Measurements from ENCODE around the gene PPM1N.
"Not testable (repeated sequence)": the region's sequence is repeated elsewhere in the genome, so short reads cannot be mapped to it uniquely, and the experiment has no call there.

The PPM1N gene

DNA sequence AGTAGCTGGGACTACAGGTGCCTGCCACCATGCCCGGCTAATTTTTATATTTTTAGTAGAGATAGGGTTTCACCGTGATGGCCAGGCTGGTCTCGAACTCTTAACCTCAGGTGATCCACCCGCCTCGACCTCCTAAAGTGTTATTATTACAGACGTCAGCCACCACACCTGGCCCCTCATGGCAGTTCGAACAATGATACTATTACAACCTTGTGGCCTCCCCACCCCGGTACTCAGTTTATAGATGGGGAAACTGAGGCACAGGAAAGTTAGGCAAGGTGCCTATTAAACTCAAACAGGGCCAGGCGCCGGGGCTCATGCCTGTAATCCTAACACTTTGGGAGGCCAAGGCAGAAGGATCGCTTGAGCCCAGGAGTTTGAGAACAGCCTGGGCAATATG is 12.1 kb downstream of the PPM1N start:
- DNase-seq, result not testable (repeated sequence)

DNA sequence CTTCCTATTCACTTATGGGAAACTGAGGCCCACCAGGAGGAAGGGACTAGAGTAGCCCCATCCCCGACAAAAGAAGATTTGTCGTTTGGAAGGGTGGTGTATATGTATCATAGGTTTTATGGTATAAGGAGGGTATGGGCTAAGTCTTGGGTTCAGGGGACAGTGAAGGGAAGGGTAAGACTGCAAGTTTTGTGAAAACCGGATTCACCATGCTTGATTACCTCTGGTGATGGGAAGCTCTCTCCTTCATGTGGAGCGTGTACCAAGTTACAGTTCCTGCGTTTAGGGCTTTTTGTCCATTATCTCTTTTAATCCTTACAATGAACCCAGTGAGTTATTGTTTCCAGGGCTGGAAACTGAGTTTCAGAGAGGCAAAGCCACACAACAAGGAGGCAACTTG is 12.8 kb downstream of the PPM1N start:
- DNase-seq, result no peak

DNA sequence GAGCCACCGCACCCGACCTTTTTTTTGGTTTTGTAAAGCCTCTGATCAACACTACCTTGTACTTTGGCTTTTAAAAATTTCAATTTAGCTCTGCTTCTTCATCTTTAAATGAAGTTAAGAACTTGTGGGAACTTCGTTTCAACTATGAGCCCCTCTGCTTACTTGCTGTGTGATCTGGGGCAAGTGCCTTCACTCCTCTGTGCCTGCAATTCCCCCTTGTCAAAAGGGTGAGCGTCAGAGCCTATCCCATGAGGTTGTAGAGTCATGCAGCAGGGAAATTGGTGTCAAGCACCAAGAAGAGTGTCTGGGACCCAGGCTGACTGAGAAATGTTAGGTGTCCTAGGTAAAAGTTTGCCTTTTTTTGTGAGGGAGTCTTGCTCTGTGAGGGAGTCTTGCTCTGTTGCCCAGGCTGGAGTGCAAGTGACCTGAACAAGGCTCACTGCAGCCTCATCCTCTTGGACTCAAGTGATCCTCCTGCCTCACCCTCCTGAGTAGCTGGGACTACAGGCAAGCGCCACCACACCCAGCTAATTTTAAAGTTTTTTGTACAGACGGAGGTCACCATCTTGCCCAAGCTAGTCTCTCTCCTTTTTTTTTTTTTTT is 14.7 kb downstream of the PPM1N start:
- DNase-seq, result no peak

DNA sequence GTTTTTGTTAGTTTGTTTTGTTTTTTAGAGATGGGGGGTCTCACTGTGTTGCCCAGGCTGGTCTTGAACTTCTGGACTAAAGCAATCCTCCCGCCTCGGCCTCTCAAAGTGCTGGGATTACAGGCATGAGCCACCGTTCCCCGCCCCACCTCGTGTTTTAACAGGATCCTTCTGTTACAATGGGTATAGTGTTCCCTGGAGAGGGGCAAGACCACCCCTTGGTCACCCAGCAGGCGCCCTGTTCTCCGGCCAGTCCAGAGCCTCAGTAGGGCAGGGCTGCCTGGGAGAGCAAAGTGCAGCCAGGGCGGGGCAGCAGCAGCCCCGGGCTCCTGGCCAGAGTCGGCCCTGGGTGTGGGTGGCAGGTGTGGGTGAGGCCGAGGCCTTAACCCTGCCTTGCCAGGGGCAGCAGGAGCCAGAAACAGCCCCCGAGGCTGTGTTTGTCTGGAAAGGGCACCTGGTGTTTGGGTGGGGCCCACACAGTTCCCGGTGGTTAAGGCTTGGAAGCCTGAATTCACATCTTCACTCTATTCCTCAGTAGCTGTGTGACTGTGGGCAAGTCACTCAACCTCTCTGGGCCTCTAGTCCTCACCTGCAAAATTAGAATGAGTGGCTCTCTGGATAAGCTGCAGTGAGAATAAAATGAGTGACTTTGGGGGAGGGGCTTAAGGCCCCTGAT is 16.3 kb downstream of the PPM1N start:
- no peak for DNase-seq

DNA sequence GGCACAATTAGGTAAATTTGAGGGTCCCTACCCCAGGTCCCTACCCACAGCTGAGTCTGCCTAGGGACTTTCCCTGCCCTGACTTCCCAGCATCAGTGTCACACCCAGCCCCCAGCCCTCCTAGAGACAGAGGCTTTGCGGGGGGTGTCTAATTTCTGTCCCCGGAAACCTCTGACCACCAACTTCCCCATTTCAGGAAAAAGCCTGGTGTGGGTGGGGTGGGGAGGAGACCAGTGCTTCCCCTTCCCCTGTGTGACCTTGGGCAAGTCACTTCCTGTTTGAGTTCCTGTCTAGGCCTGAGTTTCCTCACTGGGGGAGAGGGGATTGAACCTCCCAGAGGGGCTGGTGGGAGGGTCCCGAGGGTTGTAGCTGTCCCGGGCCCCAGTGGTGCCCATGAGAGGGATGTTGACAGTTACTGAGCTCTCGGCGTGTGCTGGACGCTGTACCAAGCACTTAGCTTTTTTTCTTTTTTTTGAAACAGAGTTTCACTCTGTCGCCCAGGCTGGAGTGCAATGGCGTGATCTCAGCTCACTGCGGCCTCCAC is 16.9 kb downstream of the PPM1N start:
- DNase-seq, result peak in 6 of 14 donors; percentile 21 to 55 (median 41)

DNA sequence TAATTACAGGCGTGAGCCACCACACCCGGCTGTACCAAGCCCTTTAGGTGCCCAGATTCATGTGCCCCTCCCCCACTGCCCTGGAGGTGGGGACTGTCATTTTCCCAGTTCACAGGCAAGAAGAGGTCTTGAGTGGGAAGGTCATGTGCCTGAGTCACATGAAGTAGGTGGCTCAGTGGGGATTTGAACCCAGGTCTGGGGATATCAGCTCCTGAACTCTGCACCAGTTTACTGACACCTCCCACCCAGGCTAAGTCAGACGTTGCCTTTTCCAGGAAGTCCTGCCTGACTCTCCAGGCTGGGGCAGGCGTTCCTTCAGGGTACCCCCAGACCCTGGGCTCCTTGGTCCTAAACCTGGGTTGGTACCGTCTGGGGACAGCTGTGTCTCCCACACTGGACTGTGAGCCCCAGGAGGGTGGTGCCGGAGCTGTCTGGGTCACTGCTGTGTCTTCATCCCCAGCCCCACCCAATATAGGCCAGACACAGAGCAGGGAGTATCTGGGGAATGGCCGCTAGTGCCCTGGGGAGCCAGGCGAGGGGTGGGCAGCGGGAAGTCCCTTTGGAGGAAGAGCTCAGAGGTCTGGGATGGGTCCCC is 17.7 kb downstream of the PPM1N start:
- no peak for DNase-seq

DNA sequence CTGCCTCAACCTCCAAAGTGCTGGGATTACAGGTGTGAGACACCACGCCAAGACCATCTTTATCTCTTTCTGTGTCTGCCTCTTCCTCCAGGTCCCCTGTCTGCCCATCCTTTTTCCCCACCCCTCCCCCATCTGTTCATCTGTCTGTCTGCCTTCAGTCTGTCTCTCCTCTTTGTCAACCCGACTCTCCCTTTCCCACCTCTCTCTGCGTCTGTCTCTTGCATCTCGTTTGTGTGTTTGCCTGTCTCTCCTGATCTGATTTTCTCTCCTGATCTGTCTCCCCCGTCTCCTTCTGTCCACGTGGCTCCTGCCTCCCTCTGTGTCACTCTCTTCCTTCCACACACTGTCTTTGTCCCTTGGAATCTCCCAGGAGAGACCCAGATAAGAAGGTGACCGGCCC is 19.0 kb downstream of the PPM1N start:
- no peak for DNase-seq

DNA sequence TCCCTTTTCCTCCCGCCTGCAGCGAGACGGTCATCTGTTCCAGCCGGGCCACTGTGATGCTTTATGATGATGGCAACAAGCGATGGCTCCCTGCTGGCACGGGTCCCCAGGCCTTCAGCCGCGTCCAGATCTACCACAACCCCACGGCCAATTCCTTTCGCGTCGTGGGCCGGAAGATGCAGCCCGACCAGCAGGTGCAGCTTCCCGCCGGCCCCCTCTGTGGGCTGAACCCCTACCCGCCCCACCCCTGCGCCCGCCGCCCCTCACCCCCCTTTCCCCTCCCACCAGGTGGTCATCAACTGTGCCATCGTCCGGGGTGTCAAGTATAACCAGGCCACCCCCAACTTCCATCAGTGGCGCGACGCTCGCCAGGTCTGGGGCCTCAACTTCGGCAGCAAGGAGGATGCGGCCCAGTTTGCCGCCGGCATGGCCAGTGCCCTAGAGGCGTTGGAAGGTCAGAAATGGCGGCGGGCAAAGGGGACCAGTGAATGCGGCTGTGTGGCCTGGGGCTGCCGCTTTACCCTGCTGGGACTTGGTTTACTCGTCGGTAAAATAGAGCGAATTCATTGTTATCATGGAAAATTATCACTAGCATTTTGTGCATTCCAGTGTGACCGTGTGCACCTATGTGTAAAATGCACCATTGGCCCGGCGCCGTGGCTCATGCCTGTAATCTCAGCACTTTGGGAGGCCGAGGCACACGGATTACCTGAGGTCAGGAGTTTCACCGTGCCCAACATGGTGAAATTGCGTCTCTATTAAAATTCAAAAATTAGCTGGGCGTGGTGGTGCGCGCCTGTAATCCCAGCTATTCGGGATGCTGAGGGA is 19.6 kb downstream of the PPM1N start:
- no peak for DNase-seq

DNA sequence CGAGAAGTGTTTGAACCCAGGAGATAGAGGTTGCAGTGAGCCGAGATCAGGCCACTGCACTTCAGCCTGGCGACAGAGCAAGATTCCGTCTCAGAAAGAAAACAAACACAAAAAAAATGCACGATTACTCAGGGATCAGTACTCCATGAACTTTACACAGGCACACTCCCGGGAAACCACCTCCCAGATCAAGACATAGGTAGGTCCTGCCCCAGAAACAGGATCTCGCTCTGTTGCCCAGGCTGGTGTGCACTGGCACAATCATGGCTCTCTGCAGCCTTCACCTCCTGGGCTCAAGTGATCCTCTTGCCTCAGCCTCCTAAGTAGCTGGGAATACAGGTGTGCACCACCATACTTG is 20.2 kb downstream of the PPM1N start:
- DNase-seq, result no peak

DNA sequence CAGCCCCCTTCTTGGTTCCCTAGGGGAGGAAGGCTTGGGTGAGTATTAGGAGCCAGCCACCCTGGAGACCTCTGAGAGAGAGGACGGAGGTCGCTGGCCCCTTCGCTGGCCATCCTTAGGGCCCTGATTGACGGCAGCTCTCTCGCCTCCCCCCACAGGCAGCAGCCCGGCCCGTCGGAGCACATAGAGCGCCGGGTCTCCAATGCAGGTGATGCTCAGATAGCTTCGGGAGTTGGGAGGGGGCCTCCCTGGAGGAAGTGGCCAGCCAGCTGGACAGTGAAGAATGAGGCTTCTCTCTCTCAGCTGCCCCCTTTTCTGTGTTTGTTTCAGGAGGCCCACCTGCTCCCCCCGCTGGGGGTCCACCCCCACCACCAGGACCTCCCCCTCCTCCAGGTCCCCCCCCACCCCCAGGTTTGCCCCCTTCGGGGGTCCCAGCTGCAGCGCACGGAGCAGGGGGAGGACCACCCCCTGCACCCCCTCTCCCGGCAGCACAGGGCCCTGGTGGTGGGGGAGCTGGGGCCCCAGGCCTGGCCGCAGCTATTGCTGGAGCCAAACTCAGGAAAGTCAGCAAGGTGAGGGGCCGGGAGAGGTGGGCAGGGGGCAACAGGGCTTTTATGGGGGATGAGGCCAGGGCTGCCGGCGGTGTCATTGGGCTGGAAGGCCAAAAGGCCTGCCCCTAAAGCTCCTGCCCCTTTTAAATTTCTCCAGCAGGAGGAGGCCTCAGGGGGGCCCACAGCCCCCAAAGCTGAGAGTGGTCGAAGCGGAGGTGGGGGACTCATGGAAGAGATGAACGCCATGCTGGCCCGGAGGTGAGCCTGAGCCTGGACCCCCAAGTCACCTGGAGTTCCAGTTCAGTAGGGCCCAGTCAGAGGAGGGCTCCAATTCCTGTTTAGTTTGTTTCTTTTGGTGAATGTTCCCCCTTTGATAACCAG is 24.0 kb downstream of the PPM1N start:
- no peak for DNase-seq

DNA sequence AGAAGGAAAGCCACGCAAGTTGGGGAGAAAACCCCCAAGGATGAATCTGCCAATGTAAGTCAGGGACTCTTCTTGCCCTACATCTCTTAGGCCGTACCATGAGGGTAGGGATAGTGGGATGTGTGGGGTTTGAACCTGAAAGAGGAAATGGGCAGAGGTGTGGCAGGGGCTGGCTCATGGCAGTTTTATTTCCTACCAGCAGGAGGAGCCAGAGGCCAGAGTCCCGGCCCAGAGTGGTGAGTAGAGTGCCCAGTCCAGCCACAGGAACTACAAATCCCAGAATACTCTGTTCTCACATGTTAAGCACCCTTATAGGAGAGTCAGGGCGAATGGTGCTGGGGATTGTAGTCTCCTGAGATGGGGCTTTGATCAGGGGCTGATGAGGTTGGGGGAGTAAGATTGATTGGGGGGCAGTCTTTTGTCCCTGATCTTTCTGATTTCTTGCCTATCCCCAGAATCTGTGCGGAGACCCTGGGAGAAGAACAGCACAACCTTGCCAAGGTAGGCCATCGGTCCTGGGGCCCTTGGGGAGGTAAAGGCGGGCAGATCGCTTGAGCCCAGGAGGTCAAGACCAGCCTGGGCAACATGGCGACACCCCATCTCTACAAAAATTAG is 25.5 kb downstream of the PPM1N start:
- peak in 12 of 14 donors; percentile 38 to 82 (median 62) for DNase-seq

DNA sequence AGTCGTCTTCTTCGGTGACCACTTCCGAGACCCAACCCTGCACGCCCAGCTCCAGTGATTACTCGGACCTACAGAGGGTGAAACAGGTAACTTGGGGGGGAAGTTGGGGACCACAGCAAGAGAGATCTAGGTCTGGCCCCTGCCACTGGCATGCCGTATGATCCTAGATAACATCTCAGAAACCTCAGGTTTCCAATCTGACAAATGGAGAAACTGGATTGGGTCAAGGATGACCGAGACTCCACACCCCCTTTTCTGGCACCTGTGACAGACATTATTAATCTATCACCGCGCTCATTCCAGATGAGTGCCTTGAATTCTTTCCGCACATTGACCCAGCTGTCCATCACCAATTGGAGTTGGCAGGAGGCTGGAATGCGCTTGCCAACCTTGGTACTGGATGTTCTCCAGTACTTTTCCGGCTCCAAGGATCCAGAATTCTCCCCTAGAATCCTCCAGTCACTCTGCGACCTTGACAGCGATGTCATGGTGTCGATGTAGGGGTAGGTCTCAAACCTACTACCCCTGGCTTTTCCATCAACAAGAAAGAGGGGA is 26.4 kb downstream of the PPM1N start:
- DNase-seq, result peak in 4 of 14 donors; percentile 13 to 31 (median 20)

DNA sequence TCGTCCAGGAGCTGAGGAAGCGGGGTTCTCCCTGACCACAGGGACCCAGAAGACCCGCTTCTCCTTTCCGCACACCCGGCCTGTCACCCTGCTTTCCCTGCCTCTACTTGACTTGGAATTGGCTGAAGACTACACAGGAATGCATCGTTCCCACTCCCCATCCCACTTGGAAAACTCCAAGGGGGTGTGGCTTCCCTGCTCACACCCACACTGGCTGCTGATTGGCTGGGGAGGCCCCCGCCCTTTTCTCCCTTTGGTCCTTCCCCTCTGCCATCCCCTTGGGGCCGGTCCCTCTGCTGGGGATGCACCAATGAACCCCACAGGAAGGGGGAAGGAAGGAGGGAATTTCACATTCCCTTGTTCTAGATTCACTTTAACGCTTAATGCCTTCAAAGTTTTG is 27.9 kb downstream of the PPM1N start:
- DNase-seq, result peak in 9 of 14 donors; percentile 23 to 75 (median 41)

DNA sequence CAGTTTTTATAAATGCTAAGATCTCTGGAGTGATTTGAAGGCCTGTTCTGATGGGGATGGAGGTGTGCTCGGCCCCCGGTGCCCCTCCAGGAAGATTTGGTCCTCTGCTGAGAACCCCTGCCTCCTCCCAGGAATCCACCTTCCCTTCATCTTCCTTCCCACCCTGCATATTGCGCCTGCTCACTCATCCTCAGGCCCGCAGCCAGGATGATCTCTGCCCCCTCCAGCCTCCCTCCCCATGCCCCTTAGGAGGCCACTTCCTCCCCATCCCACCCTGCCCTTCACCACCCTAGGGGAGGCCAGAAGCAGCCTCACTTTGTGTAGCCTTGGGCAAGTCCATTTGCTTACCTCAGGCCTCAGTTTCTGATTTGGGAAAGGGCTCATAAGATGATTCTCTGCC is 28.7 kb downstream of the PPM1N start:
- DNase-seq, result no peak

DNA sequence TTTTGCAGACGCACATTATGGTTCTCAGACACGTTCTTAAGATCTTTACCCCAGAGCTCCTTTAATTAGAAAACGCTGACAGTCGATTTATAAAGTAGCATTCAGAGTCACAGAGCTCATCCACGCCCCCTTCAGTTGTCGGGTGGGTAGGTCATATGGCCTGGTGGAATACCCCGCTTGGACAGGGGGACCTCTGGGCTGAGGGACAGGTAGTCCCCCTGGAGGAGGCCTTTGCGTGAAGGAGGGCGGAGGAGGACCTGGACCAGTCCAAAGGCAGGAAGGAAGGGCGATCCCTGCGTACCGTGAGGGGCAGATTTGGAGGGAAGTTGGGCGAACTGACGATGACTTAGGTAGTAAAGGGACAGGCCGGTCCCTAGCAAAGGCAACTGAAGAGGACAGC is 29.5 kb downstream of the PPM1N start:
- no peak for DNase-seq

DNA sequence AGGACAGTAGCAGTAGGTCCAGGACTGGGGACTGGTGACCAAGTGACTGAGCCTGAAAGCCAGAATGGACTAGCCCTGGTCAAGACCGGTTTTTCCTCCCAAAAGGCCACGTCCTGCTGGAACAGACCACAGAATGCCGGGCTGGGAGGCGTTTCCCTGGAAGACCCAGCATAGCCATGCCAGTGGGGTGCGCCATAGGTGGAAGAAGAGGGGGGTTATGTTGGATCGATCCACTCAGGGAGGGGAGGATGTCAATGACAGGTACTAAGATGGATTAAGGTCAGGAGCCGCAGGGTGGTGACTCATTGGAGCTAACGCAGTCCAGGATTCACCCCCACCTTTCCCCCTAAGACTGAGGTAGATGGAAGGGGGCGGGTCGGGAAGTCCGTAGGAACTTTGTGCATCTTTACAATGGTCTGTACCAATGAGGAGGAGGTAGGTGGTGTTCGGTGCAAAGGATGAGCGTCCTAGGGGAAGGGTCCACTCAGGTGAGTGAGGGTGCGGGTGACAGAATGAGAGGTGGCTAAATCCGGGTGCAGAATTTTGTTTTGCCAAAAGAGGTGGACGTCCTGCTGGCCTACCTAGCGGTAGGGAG is 30.0 kb downstream of the PPM1N start:
- DNase-seq, result peak in 3 of 14 donors; percentile 5 to 40 (median 13)

DNA sequence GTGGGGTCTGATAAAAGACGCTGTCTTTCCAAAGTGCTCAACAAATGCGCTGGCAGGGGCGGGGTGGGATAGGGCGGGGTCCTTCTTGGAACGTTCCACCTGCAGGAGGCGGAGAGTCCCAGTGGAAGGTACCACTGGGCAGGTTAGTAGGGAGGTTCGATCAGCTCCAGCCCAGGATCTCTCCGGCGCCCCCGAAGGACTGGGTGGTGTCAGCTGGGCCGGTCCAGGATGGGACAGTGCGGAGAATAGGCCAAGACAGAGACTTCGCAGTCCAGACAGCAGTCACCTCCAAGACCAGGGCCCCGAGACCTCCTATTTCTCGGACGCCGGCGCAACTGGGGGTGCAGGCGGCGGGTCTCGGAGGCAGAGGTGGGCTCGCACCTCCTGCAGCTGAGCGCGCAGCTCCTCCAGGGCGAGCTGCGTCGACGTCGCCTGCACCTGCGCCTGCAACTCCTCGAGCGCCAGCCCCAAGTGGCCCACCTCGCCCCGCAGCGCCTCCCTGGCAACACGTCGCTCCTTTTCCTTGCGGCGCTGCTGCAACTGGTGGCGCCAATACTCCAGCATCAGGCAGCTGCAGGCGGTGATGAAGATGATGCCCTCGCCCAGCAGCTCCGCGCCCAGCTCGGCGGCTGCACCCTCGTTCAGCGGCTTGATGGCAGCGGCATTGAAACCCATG is 30.6 kb downstream of the PPM1N start:
- peak in 3 of 14 donors; percentile 11 to 83 (median 17) for DNase-seq

DNA sequence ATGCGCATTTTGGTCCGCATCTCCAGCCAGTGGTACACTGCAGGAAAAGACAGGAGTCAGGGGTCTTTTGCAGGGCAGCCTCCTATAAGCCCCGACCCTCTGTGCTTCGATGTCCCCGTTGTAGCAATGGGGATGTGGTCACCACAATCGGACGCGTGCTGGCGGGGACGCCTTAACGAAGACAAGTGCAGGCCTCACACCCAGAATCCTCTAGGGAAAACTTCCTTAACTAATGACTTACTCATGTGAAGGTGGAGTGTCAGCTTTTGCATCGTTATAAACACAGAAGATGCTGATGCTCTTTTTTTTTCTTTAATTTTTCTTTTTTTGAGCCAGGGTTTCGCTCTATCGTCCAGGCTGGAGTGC is 31.2 kb downstream of the PPM1N start:
- no peak for DNase-seq

DNA sequence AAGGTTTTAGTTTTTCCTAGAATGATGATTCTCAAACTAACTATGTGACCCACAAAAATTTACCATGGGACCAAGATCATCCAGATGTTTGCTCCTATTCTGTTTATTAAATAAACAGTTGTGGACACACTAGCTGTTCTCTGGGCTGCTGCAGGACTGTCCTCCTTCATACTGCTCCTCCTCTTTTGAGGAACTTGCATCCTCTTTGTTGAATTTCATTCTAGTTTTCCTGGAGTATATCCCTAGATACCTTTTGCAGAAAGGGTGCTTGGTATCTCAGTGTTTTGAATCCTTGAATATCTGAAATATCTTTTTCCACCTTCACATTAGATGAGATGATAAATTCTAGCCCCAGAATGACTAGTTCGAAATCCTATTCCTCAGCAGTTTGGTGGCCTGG is 33.1 kb downstream of the PPM1N start:
- no peak for DNase-seq

DNA sequence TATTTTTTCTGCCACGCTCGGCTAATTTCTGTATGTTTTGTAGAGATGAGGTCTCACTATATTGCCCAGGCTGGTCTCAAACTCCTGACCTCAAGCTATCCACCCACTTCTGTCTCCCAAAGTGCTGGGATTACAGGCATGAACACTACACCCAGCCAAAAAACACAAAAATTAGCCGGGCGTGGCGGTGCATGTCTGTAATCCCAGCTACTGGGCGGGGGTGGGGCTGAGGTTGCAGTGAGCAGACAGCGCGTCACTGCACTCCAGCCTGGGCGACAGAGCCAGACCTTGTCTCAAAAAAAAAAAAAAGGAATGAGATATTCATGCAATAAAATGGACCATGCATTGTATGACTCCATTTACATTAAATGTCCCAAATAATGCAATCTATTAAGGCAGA is 41.2 kb downstream of the PPM1N start:
- DNase-seq, result no peak
